GM12801 (cell line): Measurements from ENCODE around the gene EIF2A.

Experiments used
- TF ChIP-seq, protein P1 (sequence below): IDR thresholded peaks from one replicate; pipeline ENCODE4 v1.5.1; 2011; ENCODE audit warnings: control low read depth; ENCODE audit not compliant: insufficient read length; ENCODE audit errors: extremely low read depth

Gene EIF2A

DNA sequence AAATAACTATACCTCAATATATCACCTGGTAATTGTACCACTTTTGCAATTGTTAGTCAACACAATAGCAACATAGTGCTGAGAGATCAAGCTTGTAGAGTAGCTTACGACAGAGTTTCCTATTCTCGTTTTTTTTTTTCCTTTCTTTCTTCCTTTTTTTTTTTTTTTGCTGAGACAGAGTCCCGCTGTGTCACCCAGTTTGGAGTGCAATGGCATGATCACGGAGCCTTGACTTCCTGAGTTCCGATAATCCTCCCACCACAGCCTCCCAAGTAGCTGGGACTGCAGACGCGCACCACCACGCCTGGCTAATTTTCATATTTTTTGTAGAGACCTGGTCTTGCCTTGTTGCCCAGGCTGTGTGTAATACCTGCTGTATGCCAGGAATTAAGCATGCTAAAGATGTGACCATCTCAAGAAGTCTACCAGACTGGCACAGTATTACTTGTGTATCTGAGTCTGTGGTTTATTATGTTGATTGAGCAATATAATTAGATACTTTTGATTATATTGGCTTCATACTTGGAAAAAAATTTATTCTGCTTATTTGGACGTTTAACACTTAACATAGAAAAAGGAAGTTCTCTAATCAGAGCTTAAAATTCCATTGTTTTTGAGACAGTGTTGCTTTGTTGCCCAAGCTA lies 59.5 kb downstream of the EIF2A start:
- TF ChIP-seq, protein P1, sequence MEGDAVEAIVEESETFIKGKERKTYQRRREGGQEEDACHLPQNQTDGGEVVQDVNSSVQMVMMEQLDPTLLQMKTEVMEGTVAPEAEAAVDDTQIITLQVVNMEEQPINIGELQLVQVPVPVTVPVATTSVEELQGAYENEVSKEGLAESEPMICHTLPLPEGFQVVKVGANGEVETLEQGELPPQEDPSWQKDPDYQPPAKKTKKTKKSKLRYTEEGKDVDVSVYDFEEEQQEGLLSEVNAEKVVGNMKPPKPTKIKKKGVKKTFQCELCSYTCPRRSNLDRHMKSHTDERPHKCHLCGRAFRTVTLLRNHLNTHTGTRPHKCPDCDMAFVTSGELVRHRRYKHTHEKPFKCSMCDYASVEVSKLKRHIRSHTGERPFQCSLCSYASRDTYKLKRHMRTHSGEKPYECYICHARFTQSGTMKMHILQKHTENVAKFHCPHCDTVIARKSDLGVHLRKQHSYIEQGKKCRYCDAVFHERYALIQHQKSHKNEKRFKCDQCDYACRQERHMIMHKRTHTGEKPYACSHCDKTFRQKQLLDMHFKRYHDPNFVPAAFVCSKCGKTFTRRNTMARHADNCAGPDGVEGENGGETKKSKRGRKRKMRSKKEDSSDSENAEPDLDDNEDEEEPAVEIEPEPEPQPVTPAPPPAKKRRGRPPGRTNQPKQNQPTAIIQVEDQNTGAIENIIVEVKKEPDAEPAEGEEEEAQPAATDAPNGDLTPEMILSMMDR = no peak

GRCh38 chr3:150607267-150608065 lies 60.9 kb downstream of the EIF2A start:
- TF ChIP-seq, protein P1 = no peak

DNA sequence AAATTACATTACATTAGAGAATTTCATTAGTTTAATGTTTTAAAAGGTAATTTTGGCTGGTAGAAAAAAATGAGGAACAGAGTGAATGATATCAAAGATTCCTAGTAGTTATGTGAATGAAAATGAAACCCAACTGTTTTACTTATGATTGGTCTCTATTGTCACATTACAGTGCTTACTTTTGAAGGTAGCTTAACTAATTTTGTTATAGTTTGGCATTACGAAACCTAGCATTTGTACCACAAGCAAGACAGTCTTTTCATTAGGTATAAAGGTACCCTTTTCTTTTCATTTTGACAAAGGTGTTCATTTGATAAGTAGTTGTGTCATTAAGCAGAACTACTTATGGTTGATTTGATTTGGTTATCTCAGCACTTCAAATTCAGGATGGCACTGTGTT lies 63.4 kb downstream of the EIF2A start:
- TF ChIP-seq, protein P1 = no peak

DNA sequence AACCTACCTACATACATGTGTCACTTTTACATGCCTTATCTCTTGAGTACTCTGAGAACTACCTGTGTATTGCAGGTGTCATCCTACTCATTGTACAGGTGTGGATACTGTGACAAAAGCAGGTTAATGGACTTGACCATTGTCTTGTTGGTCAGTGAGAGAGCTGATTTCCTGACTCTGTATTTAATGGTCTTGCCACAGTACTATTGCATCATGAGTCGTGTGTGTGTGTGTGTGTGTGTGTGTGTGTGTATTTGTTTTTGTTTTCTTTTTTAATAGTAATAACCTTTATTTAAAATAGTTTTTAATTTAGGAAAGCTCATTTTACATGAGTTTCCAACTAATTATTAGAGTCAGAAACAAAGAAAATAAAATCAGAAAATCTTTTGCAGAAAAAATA lies 64.2 kb downstream of the EIF2A start:
- TF ChIP-seq, protein P1 = no peak

DNA sequence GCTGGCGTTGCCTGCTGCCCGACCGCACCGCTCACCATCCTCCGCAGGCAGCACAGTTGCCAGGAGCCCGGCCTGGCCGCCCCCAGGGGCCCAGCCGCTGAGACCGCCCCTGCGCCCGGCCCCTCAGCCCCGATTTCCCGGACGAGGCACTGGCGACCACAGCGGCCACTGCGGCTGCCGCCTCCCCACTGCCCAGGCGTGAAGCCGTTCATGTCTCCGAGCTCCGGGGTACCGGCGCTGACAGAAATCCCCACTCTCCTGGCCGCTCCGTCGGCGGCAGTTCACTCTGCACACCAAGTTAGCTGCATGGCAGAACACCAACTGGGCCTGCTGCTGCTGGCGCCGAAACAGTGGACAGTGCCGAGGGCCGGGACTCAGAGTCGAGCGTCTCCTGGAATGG lies 65.1 kb downstream of the EIF2A start:
- TF ChIP-seq, protein P1 = no peak

GRCh38 chr3:150612494-150612893 lies 65.9 kb downstream of the EIF2A start:
- TF ChIP-seq, protein P1 = no peak

DNA sequence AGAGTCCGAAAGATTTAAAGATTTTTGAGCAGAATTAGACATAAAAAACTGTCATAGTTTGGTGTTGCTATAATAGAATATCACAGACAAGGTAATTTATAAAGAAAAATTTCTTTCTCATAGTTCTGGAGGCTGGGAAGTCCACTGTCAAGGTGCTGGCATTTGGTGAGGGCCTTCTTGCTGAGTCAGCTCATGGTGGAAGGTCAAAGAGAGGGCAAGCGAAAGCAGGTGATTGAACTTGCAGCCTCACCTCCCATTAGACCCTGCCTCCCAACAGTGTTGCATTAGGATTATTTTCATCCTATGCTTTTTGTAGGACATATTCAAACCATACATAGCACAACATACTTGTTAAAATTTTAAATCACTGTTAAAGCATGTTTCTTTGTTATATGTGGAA lies 66.4 kb downstream of the EIF2A start:
- TF ChIP-seq, protein P1 = no peak
